ENCODE data around the gene HSPA14. TPM values are rescaled to one million over a fixed set of nuclear protein-coding genes. Genes with fewer than 3 reads are reported as not detected.

Gene HSPA14
- total RNA-seq, 1 donor from 2014 or later: 10.7 TPM

DNA sequence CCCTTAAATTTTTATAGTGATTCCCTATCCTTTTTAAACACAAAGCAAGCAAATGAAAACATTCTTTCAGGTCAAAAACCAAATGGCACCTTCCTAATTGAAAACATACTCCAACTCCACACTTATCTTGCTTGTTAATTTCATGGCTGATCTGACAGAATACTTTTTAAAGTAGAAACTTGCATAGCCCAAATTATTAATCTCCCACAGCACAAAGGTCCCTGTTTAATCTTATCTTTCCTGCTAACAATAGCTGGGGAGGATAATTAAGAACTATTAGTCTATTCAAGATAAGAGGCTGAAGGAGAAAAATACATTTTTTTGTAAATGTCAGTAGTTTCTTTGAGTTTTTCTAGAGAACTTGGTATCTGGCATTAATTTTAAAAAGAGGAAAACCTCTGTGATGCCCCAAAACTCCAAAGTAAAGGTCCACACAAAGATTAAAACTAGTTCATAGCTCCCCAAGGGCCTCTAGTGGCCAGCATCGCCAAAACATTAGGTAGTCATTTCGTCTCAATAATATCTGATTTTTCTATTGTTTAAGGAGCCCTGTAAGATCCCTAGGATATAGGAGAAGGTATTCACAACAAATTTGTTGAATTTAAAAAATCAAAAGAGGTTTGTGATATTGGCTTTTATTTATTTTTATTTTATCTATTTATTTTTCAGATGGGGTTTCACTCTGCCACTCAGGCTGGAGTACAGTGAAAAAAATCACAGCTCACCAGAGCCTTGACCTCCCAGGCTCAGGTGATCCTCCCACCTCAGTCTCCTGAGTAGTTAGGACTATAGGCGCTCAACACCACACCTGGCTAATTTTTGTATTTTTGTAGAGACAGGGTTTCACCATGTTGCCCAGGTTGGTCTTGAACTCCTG is 15.0 kb upstream of the HSPA14 start:
- DNase-seq (ENCODE audit: low read depth): no peak
- no peak overlapping the region for H3K4me3 ChIP-seq (ENCODE audit: low read depth, low read length)
- TF ChIP-seq, protein P1, sequence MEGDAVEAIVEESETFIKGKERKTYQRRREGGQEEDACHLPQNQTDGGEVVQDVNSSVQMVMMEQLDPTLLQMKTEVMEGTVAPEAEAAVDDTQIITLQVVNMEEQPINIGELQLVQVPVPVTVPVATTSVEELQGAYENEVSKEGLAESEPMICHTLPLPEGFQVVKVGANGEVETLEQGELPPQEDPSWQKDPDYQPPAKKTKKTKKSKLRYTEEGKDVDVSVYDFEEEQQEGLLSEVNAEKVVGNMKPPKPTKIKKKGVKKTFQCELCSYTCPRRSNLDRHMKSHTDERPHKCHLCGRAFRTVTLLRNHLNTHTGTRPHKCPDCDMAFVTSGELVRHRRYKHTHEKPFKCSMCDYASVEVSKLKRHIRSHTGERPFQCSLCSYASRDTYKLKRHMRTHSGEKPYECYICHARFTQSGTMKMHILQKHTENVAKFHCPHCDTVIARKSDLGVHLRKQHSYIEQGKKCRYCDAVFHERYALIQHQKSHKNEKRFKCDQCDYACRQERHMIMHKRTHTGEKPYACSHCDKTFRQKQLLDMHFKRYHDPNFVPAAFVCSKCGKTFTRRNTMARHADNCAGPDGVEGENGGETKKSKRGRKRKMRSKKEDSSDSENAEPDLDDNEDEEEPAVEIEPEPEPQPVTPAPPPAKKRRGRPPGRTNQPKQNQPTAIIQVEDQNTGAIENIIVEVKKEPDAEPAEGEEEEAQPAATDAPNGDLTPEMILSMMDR (conservative IDR thresholded peaks at IDR 0.05; ENCODE audit: low read depth, low read length): peak; percentile 92

DNA sequence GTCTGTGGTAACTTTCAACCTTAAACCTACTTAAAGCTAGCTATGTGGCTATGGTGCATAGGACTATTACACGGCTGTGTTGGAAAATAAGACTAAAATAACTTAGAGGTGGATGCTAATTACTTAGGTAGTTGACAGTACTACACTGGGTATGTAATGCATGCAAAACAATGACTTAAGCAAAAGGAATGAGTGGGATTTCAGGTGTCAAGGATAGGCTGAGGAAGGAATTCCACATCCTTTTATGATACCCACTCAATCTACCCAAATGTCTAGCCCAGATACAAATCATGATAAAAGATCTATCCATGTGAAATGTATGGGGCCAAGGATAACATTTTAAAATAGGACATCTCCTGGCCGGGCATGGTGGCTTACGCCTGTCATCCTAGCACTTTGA is 14.1 kb upstream of the HSPA14 start:
- no peak for DNase-seq (ENCODE audit: low read depth)

DNA sequence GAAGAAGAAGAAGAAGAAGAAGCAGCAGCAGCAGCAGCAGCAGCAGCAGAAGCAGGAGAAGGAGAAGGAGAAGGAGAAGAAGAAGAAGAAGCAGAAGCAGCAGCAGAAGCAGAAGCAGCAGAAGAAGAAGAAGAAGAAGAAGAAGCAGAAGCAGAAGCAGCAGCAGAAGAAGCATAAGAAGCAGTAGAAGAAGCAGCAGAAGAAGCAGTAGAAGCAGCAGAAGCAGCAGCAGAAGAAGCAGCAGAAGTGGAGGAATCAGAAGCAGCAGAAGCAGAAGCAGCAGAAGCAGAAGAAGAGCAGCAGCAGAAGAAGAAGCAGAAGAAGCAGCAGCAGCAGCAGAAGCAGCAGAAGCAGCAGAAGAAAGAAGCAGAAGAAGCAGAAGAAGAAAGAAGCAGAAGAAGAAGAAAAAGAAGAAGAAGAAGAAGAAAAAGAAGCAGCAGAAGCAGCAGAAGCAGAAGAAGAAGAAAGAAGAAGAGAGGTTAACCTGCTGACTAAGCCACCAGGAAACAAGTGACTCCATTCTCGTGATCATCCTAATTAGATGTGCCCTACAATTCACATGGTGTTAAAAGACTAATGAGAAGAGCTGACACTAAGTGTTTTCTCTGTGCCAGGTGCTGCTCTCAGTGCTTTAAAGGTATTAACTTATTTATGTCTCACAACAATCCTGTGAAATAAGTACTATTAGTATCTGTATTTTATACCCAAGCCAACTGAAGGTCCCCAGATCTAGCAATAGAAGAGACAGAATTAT is 11.9 kb upstream of the HSPA14 start:
- no peak for DNase-seq (ENCODE audit: low read depth)
- H3K4me3 ChIP-seq (ENCODE audit: low read depth, low read length): no peak overlapping the region
- TF ChIP-seq, protein P1 (conservative IDR thresholded peaks at IDR 0.05; ENCODE audit: low read depth, low read length): no peak

More for the DNA sequence above, 14.1 kb upstream of the HSPA14 start:
- TF ChIP-seq, protein P1 (conservative IDR thresholded peaks at IDR 0.05; ENCODE audit: low read depth, low read length): no peak
- no peak overlapping the region for H3K4me3 ChIP-seq (ENCODE audit: low read depth, low read length)

DNA sequence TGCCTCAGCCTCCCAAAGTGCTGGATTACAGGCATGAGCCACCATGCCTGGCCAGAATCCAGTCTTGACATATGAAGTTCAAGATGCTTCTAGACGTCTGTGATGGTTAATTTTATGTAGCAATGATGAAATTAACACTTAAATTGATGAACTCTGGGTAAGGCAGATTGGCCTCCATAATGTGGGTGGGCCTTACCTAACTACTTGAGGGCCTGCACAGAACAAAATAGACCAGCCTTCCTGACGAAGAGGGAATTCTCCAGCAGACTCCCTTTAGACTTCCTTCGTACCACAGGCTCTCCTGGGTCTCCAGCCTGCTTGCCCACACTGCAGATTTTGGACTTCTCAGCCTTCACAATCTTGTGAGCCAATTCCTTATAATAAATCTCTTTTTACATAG is 5.0 kb upstream of the HSPA14 start:
- no peak overlapping the region for H3K4me3 ChIP-seq (ENCODE audit: low read depth, low read length)
- TF ChIP-seq, protein P1 (conservative IDR thresholded peaks at IDR 0.05; ENCODE audit: low read depth, low read length): no peak
- no peak for DNase-seq (ENCODE audit: low read depth)

DNA sequence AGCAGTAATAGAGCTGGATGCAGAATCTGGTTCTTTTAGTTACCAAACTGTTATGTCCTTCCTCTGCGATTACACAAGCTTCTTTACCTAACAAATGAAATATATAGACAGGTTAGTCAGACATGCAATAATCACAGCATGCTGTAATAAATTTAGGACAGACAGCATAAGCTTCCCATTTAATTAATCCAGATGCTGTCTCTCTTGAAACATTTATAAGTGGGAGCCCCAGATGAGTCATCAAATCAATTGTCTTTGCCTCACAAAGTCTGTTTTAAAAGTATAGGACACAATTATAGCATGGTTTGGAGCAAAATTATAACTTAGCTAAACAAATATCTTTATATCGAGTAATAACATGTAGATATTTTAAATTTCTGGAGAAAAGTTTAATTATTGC is 1.9 kb upstream of the HSPA14 start:
- no peak overlapping the region for H3K4me3 ChIP-seq (ENCODE audit: low read depth, low read length)
- DNase-seq (ENCODE audit: low read depth): no peak
- TF ChIP-seq, protein P1 (conservative IDR thresholded peaks at IDR 0.05; ENCODE audit: low read depth, low read length): no peak

DNA sequence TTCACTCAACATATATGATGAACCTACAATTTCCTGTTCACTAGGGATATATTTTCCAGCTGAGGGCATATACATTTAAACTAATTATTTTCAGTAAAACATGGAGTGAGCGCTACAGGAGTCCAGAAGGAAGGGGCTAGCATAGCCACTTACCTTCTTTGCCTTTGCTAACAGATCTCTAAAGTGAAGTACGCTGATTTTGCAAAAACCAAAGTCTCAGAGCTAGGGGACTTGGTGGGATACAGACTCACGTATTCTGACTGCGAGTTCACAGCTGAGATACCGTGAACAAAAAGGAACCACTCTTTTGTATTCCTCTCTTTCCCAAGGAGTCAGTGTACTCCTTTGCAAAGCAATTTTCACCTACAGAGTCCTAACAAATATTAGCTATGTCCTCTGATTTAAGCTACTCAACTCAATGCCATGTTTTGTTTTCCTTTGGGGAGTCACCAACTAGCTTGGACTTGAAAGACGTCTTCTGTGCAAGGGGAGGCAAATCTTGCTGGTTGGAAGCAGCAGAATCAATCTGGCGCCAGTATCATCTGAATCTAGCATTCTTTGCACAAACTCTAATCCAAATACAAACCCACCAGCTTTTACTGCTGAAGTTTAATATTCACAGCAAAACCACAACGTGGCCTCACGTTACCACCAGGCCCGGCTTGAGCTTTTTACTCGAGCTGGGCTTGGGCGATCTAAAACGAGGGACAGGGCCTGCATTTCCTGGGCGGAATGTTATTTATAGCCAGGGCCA is 926 bp upstream of the HSPA14 start:
- peak overlapping the region; percentile 96 for H3K4me3 ChIP-seq (ENCODE audit: low read depth, low read length)
- no peak for DNase-seq (ENCODE audit: low read depth)
- TF ChIP-seq, protein P1 (conservative IDR thresholded peaks at IDR 0.05; ENCODE audit: low read depth, low read length): no peak

Data from epithelial cell of proximal tubule (primary cell).